GM19455 (cell line): Measurements from ENCODE around the gene GNG12.
"Not testable (repeated sequence)": the region's sequence is repeated elsewhere in the genome, so short reads cannot be mapped to it uniquely, and the experiment has no call there.

ENCODE experiments used
- ATAC-seq: cut with Tn5 transposase; IDR thresholded peaks from one replicate; pipeline ENCODE4 v1.9.1; 2021; ENCODE audit not compliant: unreplicated experiment

GNG12 gene

DNA sequence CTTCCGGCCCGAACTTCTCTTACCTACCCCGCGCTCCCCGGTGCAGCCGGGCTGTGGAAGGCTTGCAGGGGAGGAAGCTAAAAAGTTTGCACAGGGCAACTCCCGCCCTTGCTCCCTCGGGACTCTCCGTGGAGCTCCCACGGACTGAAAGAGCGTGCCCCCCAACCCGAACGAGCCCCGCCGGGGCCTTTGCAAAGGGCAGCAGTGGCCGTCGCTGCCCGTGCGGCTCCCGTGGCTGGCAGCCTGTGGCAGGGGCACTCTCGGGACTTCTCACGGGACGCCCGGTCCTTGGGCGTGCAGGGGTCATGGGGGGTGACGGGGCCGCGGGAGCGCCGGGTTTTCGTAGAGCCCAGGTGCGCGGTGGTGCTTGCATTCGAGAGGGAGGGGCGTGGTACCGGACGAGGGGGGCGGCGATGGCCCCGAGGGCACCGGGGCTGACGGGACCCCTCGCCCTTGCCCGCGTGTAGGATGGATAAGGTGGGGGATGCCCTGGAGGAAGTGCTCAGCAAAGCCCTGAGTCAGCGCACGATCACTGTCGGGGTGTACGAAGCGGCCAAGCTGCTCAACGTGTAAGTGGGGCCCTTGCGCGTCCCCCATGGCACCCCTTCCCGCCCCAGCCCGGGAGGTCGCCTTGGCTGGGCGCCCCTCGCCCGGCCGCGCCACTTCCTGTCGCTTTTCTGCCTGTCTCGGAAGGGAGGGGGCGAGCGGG, 147.6 kb downstream of the GNG12 start:
- peak; percentile 23 for ATAC-seq

GRCh38 chr1:67685067-67685557, 148.2 kb downstream of the GNG12 start, which contains the start of gene GADD45A:
TSS of gene GADD45A (plus strand) at chr1:67685201. CDS start at chr1:67685495, 294 bp downstream.
- ATAC-seq, result peak; percentile 86

GRCh38 chr1:67684526-67685066, 148.7 kb downstream of the GNG12 start:
- no peak for ATAC-seq

DNA sequence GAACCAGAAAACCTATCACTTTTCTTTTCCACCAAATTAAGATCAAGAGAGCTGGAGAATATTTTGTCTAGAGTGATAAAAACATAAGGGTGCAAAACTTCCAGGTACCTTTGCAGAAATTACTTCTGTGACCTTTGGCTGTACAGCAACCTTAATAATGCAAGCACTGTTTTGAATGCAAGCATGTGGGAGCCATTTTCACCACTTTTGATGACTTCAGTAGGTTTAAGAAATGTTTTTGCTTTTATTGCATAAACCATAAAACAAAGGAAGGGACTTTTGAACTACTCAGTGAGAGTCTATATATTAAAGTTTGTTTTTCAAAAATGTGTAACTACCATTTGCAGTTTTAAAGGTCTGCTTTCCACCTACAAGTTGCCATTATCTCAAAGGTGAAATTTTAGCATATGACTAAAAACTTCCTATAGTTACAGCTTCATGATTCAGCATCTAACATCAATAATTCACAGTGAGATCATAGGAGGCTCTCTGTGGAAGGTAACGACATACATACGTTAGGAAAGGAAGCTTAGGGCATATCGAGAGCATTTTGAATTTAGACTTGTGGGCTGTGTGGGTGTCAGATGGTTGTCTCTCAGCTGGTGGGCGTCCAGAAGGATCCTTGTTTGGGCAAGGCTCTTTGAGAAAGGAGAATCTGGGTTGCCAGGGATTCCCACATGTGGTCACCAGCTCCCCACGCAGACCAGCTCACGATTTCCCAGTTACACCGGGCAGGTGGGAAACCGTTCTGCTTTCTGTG, 149.3 kb downstream of the GNG12 start:
- ATAC-seq, result no peak

DNA sequence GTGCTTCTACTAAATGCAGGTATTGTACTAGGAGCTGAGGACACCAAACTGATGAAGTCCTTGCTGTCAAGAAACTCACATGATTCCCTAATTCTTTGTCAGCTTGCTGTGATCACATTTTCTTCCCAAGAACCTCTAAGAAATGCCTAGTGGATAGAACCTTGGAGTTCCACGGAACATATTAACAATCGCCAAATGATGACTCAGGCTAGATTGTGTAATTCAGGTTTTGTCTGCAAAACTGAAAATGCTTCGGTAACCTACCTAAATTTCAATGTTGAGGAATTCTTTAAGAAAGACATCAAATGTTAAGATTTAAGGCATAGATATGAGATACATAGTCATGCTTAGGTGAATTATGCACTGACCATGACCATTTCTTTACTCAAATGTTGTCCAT, 150.0 kb downstream of the GNG12 start:
- ATAC-seq, result no peak

- ATAC-seq, result no peak
These were observed 150.5 kb downstream of the GNG12 start for GRCh38 chr1:67682659-67683197.

GRCh38 chr1:67680486-67680885, 152.8 kb downstream of the GNG12 start:
- no peak for ATAC-seq

DNA sequence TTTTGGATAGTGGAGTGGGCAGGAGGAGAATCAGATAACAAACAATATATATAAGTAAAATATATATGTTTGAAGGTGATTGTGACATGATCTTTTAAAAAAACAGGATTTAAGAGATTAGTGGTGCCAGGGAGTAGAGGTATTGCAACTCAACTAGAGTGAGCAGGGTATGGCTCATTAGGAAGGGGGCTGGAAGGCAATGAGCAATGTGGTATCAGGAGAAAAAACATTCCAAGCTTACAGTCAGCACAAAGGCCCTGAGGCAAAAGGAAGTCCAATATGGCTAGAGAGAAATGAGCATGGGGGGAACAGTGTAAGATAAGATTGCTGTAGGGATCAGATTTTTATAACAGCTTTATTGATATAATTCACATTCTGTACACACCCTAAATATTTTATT, 153.6 kb downstream of the GNG12 start:
- ATAC-seq, result no peak

GRCh38 chr1:67677930-67678329, 155.3 kb downstream of the GNG12 start:
- no peak for ATAC-seq

GRCh38 chr1:67677408-67677807, 155.9 kb downstream of the GNG12 start:
- ATAC-seq, result no peak

- no peak for ATAC-seq
These were observed 156.3 kb downstream of the GNG12 start for GRCh38 chr1:67676946-67677345.

DNA sequence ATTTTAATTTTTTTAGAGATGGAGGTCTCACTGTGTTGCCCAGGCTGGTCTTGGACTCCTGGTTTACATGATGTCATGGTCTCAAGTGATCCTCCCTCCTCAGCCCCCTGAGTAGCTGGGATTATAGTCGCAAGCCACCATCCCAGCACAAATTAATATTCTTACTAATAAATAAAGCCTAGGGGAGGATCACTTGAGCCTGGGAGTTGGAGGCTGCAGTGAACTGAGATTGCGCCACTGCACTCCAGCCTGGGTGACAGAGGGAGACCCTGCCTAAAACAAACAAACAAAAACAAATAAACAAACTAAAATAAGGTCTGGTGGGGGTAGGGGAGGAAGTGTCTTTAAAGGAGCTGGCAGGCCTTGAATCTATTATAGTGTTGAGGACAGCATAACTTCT, 157.0 kb downstream of the GNG12 start:
- ATAC-seq, result no peak

- no peak for ATAC-seq
These were observed 157.5 kb downstream of the GNG12 start for GRCh38 chr1:67675800-67676199.

GRCh38 chr1:67674260-67675011, 158.8 kb downstream of the GNG12 start:
- no peak for ATAC-seq

DNA sequence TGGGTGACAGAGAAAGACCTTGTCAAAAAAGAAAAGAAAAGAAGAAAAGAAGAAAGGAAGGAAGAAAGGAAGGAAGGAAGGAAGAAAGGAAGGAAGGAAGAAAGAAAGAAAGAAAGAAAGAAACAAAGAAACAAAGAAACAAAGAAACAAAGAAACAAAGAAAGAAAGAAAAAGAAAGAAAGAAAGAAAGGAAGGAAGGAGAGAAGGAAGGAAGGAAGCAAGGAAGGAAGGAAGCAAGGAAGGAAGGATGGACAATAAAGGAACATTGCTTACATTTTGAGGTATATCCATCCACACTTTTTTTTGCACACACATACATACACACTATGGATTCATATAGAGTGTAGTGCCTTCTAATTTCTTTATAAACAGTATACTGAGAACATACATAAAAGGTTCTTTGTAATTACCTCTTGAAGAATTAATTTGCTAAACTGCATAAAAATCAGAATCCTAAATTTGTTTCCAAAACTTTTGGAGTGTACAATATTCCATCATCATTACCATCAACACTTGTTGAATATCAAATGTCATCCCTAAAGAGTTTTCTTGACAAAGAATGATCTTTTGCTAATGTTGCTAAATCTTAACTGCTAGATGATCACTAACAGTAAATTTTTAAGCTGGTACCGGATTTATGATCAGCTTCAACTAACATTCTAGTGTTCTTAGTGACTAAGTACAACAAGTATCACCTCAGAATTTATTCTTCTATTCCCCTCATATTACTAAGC, 159.6 kb downstream of the GNG12 start:
- ATAC-seq, result no peak

DNA sequence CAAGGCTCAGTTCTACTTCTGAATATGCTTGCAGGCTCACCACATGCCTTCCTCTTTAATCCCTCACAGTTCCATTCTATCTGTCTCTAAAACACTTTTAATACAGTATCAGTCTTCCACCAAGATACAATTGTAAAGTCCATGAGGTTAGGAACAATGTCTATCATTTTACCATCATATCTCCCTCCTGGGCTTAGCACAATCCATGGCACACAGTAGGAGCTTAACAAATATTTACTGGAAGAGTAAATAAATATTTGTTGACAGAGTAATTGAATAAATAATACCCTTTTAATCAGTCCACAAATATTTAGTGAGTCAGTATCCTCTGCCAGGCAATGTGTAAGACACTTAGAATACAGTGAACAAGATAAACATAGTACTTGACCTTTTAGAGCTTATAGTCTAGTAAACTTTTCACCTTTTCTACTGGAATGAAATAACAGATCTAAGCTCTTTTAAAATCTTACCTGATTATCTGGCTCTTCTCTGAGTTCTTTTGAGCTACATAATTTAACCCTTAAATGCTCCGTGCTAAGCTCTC, 160.9 kb downstream of the GNG12 start:
- ATAC-seq, result no peak

DNA sequence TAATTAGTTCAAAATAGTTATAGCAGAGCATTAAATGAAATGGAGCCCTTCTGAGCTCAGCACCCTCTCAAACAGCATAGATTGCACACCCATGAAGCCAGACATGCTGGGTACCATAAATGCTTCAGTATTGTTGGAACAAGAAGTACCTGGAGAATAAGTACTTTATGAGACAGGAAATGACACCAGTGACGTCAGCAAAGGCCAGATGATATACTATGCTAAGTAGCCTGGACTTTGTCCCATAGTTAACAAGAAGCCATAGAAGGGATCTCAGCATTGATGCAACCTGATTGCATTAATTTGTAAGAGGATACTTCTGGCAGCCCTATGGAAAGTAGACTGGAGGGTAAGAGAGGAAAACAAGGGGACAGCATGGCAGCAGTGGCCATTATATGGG, 164.6 kb downstream of the GNG12 start:
- ATAC-seq, result no peak

DNA sequence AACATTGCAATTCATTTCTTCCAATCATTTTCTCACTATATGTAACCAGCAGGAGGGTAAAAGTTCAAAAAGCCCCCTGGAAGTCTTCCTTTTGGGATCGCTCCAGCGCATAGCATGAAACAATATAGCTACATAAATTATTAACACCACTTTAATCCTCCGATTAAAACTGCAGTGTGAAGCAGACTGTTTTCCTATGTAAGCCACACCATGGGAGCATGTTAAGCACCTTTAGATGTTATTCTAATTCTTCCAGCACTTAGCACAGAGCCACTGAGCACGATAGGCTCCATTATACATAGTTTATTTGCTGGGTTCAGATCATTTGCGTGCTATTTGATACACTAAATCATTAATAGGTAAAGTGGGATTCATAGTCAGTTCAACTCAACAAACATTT, 166.6 kb downstream of the GNG12 start:
- no peak for ATAC-seq

DNA sequence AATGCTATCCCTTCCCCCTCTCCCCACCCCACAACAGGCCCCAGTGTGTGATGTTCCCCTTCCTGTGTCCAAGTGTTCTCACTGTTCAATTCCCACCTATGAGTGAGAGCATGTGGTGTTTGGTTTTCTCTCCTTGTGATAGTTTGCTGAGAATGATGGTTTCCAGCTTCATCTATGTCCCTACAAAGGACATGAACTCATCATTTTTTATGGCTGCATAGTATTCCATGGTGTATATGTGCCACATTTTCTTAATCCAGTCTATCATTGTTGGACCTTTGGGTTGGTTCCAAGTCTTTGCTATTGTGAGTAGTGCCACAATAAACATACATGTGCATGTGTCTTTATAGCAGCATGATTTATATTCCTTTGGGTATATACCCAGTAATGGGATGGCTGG, 168.0 kb downstream of the GNG12 start:
- not testable (repeated sequence) for ATAC-seq

DNA sequence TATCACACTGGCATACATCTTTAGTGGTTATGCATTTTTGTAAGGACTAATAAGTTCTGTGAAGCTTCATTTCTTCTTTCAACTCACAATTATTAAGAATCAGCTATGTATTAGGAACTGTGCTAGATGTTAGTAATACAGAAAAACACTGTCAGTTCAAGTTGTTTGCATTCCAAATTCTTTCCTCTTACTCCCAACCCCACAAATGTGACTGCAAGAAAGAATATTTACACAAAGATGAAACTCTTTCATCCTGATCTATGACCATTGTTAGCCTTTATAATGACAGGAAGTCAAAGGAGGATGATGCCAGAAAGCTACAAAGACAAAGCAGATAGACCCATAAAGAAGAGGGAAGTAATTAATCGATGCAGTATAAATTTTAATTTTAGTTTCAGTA, 169.2 kb downstream of the GNG12 start:
- no peak for ATAC-seq
